IPS-15b (cell line): ENCODE data around the gene CASK.

ENCODE experiments used
- H3K27me3 ChIP-seq: one replicate; pipeline ENCODE4 v1.6.1; 2013; ENCODE audit warnings: low read length; ENCODE audit not compliant: control insufficient read depth, insufficient read depth
- H3K36me3 ChIP-seq: one replicate; pipeline ENCODE4 v1.6.1; 2013; ENCODE audit warnings: low read length; ENCODE audit not compliant: control insufficient read depth, insufficient read depth
- H3K4me1 ChIP-seq: one replicate; pipeline ENCODE4 v1.6.1; 2013; ENCODE audit warnings: mild to moderate bottlenecking, low read length; ENCODE audit not compliant: control insufficient read depth, insufficient read depth
- H3K4me3 ChIP-seq: one replicate; pipeline ENCODE4 v1.5.1; 2013; ENCODE audit warnings: low read depth, low read length
- H3K9ac ChIP-seq: one replicate; pipeline ENCODE4 v1.6.1; 2013; ENCODE audit warnings: low read depth, mild to moderate bottlenecking, low read length
- H3K9me3 ChIP-seq: one replicate; pipeline ENCODE4 v1.6.1; 2013; ENCODE audit warnings: mild to moderate bottlenecking, low read length; ENCODE audit not compliant: control insufficient read depth, insufficient read depth

The CASK gene

DNA sequence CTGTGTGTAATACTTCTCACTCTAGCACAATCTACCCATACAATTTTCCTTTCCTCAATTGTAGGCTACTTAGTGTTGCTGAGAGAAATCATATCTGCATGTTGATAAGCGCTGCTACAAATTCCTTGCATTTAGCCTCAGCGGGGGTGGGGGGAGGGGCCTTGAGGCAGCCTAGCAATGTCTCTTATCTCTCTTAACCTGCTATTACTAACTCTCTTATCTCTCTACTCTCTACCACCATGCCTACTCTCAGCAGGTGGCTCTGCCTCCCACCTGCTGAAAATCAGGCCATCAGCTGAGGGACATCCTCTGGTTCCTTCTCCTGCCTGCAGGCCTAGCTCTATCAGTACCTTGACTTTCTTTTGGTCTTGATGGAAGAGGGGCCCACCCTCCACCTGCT is 100.5 kb downstream of the CASK start:
- Histone ChIP-seq H3K36me3 (no peaks in the 10 kb centered on the region), H3K4me3 (no peak overlapping the region), H3K9me3 (no peaks in the 10 kb centered on the region), H3K27me3 (no peaks in the 10 kb centered on the region), H3K9ac (no peak overlapping the region), H3K4me1 (no peaks in the 10 kb centered on the region)

DNA sequence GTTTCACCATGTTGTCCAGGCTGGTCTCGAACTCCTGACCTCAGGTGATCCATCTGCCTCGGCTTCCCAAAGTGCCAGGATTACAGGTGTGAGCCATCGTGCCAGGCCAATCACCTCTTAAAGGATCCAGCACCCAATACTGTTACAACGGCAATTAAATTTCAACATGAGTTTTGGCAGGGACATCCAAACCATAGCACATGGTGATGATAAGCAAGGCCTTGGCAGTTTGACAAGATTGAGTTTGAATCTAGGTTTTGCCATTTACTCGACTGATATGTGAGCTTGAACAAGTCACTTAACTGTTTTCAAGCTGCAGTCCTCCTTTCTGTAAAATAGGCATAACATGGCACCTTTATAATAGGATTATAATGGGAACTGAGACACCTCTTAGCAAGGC is 115.3 kb downstream of the CASK start:
- Histone ChIP-seq H3K9me3 (peaks cover 6% of the 10 kb centered on the region), H3K27me3 (no peaks in the 10 kb centered on the region), H3K4me1 (no peaks in the 10 kb centered on the region), H3K4me3 (no peak overlapping the region), H3K9ac (no peak overlapping the region), H3K36me3 (peaks cover 3% of the 10 kb centered on the region)

DNA sequence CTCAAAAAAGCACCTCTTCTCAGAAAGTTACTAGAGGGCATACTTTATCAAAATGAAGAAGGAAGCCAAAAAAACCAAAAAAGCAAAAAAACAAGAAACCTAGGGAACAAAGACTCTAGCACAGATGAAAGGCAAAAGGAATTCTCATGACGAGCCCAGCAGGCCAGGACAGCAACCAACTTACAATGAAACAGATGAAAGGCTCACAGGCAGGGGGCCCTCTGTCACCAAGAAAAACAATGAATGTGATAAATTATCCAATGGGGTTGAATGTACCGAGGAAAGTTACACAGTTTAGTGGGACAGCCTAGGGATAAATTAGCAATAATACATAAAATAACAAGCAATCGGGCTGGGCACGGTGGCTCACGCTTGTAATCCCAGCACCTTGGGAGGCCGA is 120.4 kb downstream of the CASK start:
- Histone ChIP-seq H3K9ac (no peak overlapping the region), H3K4me3 (no peak overlapping the region)

DNA sequence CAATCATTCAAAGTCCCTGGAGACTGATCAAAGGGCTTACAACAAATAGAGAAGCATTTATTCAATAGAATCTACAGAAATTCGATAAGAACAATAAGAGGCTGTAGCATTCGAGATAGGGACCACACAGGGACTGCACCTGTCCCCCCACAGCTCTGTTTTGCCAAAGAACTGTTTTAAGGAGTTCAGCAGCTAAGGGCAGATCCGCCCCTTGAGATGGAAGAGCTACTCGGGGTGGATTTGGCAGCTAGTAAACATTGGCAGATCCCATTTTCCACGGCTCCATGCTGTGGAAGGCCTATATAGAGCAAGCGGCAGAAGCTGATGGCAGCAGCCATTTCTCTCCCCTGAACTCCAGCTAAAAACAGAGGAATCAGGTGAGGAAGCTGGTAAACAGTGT is 123.7 kb downstream of the CASK start:
- no peak overlapping the region for H3K9ac ChIP-seq
- H3K4me1 ChIP-seq, result no peaks in the 10 kb centered on the region
- no peaks in the 10 kb centered on the region for H3K36me3 ChIP-seq
- H3K27me3 ChIP-seq, result no peaks in the 10 kb centered on the region
- no peaks in the 10 kb centered on the region for H3K9me3 ChIP-seq
- H3K4me3 ChIP-seq, result no peak overlapping the region

More for the DNA sequence above, 120.4 kb downstream of the CASK start:
- H3K27me3 ChIP-seq, result no peaks in the 10 kb centered on the region
- no peaks in the 10 kb centered on the region for H3K9me3 ChIP-seq
- no peaks in the 10 kb centered on the region for H3K4me1 ChIP-seq
- H3K36me3 ChIP-seq, result no peaks in the 10 kb centered on the region

DNA sequence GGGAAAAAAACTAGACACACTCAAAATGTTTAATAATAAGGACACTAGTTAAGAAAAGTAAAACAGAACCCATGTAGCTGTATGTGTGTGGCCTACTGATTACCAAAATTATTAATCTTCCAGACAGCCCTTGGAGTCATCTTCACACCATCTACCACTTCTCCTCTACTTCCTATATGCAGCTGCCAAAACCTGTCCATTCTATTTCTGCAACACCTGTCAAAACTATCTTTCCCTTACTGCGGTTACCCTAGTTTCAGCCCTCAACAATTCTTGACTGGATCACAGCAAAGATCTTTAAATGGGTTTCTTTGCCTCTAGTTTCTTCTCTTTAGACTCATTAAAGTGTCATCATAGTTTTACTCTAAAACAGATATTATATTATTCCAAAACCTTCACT is 126.8 kb downstream of the CASK start:
- Histone ChIP-seq H3K36me3 (no peaks in the 10 kb centered on the region), H3K27me3 (no peaks in the 10 kb centered on the region), H3K9ac (no peak overlapping the region), H3K4me3 (no peak overlapping the region), H3K9me3 (no peaks in the 10 kb centered on the region), H3K4me1 (no peaks in the 10 kb centered on the region)

DNA sequence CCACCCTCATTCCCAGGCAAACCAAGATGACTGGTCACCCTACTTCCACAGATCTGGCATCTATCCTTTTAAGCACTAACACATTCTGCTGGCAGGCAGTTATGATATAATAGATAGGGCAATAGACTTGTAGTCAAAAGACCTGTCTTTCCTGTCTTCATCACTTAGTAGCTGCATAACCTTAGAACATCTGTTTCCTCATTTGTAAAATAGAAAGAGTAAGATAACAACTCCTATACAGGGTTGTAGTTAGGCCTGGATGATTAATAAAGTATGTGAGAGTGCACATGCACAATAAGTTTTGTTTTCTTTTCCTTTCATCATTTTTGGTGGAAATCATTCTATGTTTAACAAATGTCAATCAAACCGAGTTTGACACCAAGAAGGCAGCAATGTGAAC is 127.3 kb downstream of the CASK start:
- no peaks in the 10 kb centered on the region for H3K9me3 ChIP-seq
- no peaks in the 10 kb centered on the region for H3K36me3 ChIP-seq
- H3K9ac ChIP-seq, result no peak overlapping the region
- H3K4me1 ChIP-seq, result no peaks in the 10 kb centered on the region
- H3K4me3 ChIP-seq, result no peak overlapping the region
- H3K27me3 ChIP-seq, result no peaks in the 10 kb centered on the region

DNA sequence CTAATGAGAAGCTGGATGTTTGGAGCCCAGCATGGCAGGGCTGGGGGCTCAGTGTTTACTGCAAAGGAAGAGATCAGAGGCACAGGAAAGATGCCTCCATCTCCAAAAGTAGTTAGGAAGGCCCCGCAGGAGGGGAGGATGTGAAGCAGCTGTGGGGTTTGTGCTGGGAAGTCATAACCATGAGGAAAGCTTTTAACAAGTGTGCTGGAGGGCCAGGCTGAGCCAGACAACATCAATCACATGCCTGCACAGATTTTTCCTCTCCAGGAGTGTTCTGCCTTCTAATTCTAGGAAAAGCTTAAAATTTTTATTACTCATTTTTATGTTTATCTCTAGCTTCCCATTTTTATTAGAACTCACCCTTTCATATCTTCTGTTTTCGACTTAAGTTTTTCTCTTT is 134.0 kb downstream of the CASK start:
- no peaks in the 10 kb centered on the region for H3K27me3 ChIP-seq
- H3K9me3 ChIP-seq, result no peaks in the 10 kb centered on the region
- no peaks in the 10 kb centered on the region for H3K4me1 ChIP-seq
- no peak overlapping the region for H3K4me3 ChIP-seq
- no peaks in the 10 kb centered on the region for H3K36me3 ChIP-seq
- no peak overlapping the region for H3K9ac ChIP-seq

DNA sequence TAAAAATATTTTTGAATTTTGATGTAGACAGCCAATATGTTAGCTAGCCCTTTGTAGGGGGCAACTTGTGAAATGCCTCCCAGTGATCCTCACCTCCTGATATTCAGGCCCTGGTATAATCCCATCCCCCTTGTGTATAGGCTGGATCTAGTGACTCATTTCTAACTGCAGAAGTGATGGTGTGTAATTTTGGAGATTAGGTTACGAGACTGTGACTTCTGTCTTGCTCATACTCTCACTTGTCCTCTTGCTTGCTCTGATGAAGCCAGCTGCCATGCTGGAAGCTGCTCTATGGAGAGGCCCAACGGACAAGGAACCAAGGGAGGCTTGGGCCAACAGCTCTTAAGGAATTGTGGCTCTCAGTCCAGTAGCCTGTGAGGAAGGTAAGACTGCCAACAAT is 137.7 kb downstream of the CASK start:
- Histone ChIP-seq H3K4me1 (no peaks in the 10 kb centered on the region), H3K4me3 (no peak overlapping the region), H3K36me3 (no peaks in the 10 kb centered on the region), H3K9me3 (no peaks in the 10 kb centered on the region), H3K9ac (no peak overlapping the region), H3K27me3 (no peaks in the 10 kb centered on the region)

DNA sequence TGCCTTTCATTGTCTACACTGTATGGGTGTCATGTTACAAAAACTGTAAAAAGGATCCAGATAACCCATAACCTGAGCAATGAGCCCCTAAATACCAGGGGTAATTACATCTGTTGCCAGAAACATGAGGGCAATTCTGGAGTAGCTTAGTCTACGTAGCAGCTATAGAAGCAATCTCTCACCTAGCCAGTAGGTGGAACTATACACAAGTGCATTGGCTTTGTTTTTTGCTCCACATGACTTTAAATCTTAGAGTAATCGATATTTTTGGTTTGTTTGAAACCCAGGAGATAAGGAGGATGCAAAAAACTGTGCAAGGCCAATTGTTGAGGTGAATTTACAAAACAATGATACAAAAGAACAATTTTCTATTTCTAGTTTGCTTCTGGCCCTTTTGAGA is 141.9 kb downstream of the CASK start:
- Histone ChIP-seq H3K9me3 (no peaks in the 10 kb centered on the region), H3K27me3 (no peaks in the 10 kb centered on the region), H3K4me3 (no peak overlapping the region), H3K4me1 (no peaks in the 10 kb centered on the region), H3K9ac (no peak overlapping the region), H3K36me3 (no peaks in the 10 kb centered on the region)

DNA sequence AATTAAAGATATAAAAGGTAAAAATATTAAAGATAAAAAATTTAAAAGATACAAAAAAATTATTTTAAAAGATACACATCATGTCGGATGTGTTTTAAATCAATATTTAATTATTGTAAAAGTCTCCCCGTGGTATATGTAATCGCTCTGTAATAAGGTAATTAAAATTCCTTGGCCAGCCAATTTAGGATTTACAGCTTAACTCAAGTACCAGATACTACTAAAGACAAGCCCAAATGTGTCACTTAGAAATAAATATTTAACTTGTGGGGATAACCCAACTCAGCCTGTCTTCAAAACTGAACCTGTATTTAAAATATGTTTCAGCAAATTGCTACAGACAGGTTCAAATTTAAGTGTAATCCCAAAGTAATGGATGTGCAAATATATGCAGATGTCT is 143.4 kb downstream of the CASK start:
- no peak overlapping the region for H3K4me3 ChIP-seq
- H3K27me3 ChIP-seq, result no peaks in the 10 kb centered on the region
- no peaks in the 10 kb centered on the region for H3K4me1 ChIP-seq
- H3K9ac ChIP-seq, result no peak overlapping the region
- H3K36me3 ChIP-seq, result no peaks in the 10 kb centered on the region
- no peaks in the 10 kb centered on the region for H3K9me3 ChIP-seq

DNA sequence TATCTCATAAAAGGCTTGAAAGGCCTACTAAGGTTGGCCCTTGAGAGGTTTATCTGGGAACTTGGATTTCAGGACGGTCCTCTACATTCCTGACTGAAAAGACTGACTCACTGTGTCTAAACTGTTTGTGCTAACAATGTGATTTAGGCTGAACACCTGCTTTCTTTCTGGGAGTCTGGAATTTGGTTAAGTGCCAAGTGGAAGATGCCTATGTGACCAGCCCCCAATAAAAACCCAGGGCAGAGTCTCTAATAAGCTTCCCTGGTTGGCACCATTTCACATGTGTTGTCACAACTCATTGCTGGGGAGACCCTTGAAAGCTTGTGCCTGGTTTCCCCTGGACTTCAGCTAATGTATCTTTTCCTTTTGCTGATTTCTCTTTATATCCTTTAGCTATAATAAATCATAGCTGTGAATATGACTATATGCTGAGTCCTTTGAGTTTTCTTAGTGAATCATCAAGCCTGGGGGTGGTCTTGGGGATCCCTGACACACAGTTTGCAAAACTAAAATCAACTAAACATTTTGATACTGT is 144.3 kb downstream of the CASK start:
- no peak overlapping the region for H3K4me3 ChIP-seq
- no peaks in the 10 kb centered on the region for H3K36me3 ChIP-seq
- H3K27me3 ChIP-seq, result no peaks in the 10 kb centered on the region
- H3K9me3 ChIP-seq, result no peaks in the 10 kb centered on the region
- H3K9ac ChIP-seq, result no peak overlapping the region
- no peaks in the 10 kb centered on the region for H3K4me1 ChIP-seq

DNA sequence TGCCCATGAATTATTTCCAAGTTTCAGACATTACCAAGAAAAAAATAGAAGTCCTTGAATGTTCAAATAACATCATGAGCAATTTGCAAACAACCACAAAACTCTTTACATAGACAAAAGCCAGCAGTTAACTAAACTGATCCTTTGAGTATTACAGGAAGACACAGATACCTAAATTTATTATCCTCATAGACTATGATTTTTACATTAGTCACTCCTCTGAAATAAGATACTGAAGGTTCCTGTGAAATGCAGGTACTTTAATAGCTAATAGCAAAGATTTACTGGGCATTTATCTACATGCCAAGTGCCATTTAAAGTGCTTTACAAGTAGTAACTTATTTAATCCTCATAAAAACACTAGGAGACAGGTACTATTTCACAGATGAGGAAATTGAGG is 161.7 kb downstream of the CASK start:
- Histone ChIP-seq H3K36me3 (no peaks in the 10 kb centered on the region), H3K9ac (no peak overlapping the region), H3K4me3 (no peak overlapping the region), H3K4me1 (no peaks in the 10 kb centered on the region), H3K9me3 (no peaks in the 10 kb centered on the region), H3K27me3 (no peaks in the 10 kb centered on the region)

DNA sequence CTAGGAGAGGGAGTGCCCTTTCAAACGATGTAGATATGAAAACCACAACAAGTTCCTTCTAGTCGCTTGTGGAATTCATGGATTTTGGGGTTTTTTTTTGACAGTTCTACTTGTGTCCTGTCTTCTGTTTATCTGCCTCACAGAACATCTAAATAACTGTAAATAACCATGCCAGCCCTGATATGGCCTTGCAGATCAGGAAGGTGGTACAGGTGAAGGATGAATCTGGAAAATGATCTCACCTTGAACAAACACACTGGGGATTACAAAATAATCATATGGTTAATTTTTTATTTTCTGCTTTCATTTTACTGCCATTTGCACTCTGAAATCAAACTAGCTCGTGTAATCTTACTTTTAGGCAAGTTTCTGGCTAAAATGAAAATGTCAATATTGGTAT is 162.2 kb downstream of the CASK start:
- Histone ChIP-seq H3K27me3 (no peaks in the 10 kb centered on the region), H3K9me3 (no peaks in the 10 kb centered on the region), H3K4me1 (no peaks in the 10 kb centered on the region), H3K36me3 (no peaks in the 10 kb centered on the region), H3K9ac (no peak overlapping the region), H3K4me3 (no peak overlapping the region)
